GM12891 (cell line): ENCODE measurements around the gene RASSF1.

Experiments used
- DNase-seq: peaks from one replicate; pipeline ENCODE4 v3.0.0; 2011; ENCODE audit warnings: low spot score; ENCODE audit not compliant: insufficient read length
- FAIRE-seq: peaks from 2 replicates; lab custom pipeline; 2011; peaks lifted over from hg19 to GRCh38; lab: Jason Lieb, UNC
- PAX5 ChIP-seq: IDR thresholded peaks from 2 replicates; pipeline ENCODE4 v1.6.1; 2011; ENCODE audit warnings: low read length, moderate library complexity, mild to moderate bottlenecking; ENCODE audit not compliant: insufficient read depth, severe bottlenecking
- POLR2A ChIP-seq: IDR thresholded peaks from 2 replicates; pipeline ENCODE4 v1.6.1; 2011; ENCODE audit warnings: low read depth, low read length, control low read depth
- POLR2AphosphoS5 ChIP-seq: IDR thresholded peaks from 2 replicates; pipeline ENCODE4 v1.6.1; 2011; ENCODE audit warnings: low read depth, low read length, control low read depth
- POU2F2 ChIP-seq: IDR thresholded peaks from 2 replicates; pipeline ENCODE4 v1.6.1; 2011; ENCODE audit warnings: low read depth, mild to moderate bottlenecking, control low read depth, low read length, moderate library complexity
- SPI1 ChIP-seq: IDR thresholded peaks from 2 replicates; pipeline ENCODE4 v1.6.1; 2011; ENCODE audit warnings: low read depth, low read length, control low read depth
- TAF1 ChIP-seq: IDR thresholded peaks from 2 replicates; pipeline ENCODE4 v1.6.1; 2011; ENCODE audit warnings: low read depth, low read length, control low read depth

RASSF1 gene

GRCh38 chr3:50365842-50366220 lies 25.2 kb upstream of the RASSF1 start:
- FAIRE-seq = no peak
- DNase-seq = no peak
- TF ChIP-seq SPI1 = no peak
- no peak for TF ChIP-seq POLR2A
- no peak for TF ChIP-seq POU2F2
- TF ChIP-seq POLR2AphosphoS5 = no peak

- DNase-seq (peak; percentile 96), FAIRE-seq (peak; percentile 90)
- TF ChIP-seq POU2F2 (no peak), POLR2AphosphoS5 (no peak), TAF1 (no peak)
Measured at GRCh38 chr3:50365080-50365841, 24.6 kb upstream of the RASSF1 start.

- no peak for TF ChIP-seq TAF1
- no peak for TF ChIP-seq POLR2AphosphoS5
- no peak for TF ChIP-seq PAX5
- no peak for TF ChIP-seq SPI1
- TF ChIP-seq POLR2A = no peak
- TF ChIP-seq POU2F2 = no peak
- no peak for DNase-seq
- no peak for FAIRE-seq
Measured at GRCh38 chr3:50364573-50365079, 24.0 kb upstream of the RASSF1 start.

GRCh38 chr3:50359760-50360110 lies 19.1 kb upstream of the RASSF1 start:
- no peak for FAIRE-seq
- no peak for DNase-seq

GRCh38 chr3:50358911-50359759 lies 18.5 kb upstream of the RASSF1 start, which contains the start of gene TMEM115:
TSS of gene TMEM115 (minus strand) at chr3:50359521. CDS start at chr3:50359063, 458 bp downstream.
- peak; percentile 65; the same call in 1 of the 2 replicates for TF ChIP-seq POLR2A
- TF ChIP-seq PAX5 = peak; percentile 64
- TF ChIP-seq POLR2AphosphoS5 = peak; percentile 75
- TF ChIP-seq POU2F2 = peak; percentile 44
- TF ChIP-seq SPI1 = no peak
- no peak; the same call in 1 of the 2 replicates for TF ChIP-seq TAF1
- peak; percentile 99 for DNase-seq
- peak; percentile 99 for FAIRE-seq

More at GRCh38 chr3:50359760-50360110, 19.1 kb upstream of the RASSF1 start:
- TF ChIP-seq PAX5 = no peak
- no peak for TF ChIP-seq SPI1
- TF ChIP-seq POLR2AphosphoS5 = no peak
- no peak for TF ChIP-seq POU2F2
- no peak for TF ChIP-seq TAF1
- TF ChIP-seq POLR2A = no peak

- no peak for FAIRE-seq
- TF ChIP-seq SPI1 (no peak), POLR2A (no peak)
- no peak for DNase-seq
Measured at GRCh38 chr3:50358355-50358910, 17.8 kb upstream of the RASSF1 start.

- DNase-seq = no peak
- FAIRE-seq = no peak
- no peak for TF ChIP-seq PAX5
- TF ChIP-seq POLR2A = no peak
- TF ChIP-seq POU2F2 = no peak
- no peak for TF ChIP-seq SPI1
- TF ChIP-seq POLR2AphosphoS5 = no peak
- TF ChIP-seq TAF1 = no peak
Measured at GRCh38 chr3:50357481-50357880, 16.8 kb upstream of the RASSF1 start.

GRCh38 chr3:50356553-50356952 lies 15.9 kb upstream of the RASSF1 start:
- DNase-seq (no peak), FAIRE-seq (no peak)
- TF ChIP-seq POLR2A (no peak), PAX5 (no peak), SPI1 (no peak), POU2F2 (no peak), TAF1 (no peak)

- TF ChIP-seq POLR2A (no peak), POU2F2 (no peak), PAX5 (no peak), POLR2AphosphoS5 (no peak), SPI1 (no peak), TAF1 (no peak)
- FAIRE-seq = no peak
- no peak for DNase-seq
Measured at GRCh38 chr3:50355829-50356552, 15.4 kb upstream of the RASSF1 start.
